Epithelial cell of proximal tubule (primary cell): ENCODE measurements around the gene GALK2. TPM values are rescaled to one million over a fixed set of nuclear protein-coding genes. Genes with fewer than 3 reads are reported as not detected.
"Not testable (repeated sequence)": the region's sequence is repeated elsewhere in the genome, so short reads cannot be mapped to it uniquely, and the experiment has no call there.

Source experiments
- DNase-seq: peaks from one replicate; pipeline ENCODE4 v3.0.0-alpha.2; 2011; ENCODE audit warnings: low read depth
- H3K4me3 ChIP-seq: 2 replicates; pipeline ENCODE4 v1.5.1; 2011; ENCODE audit warnings: low read depth, mild to moderate bottlenecking, low read length
- CTCF ChIP-seq: conservative IDR thresholded peaks from 2 replicates; pipeline ENCODE4 v1.5.1; 2012; ENCODE audit warnings: low read depth, mild to moderate bottlenecking, low read length
- total RNA-seq: library from RNA; depleted of rRNA; stranded (reverse); fragments of >200 nt; gene quantifications from 2 replicates; pipeline ENCODE4 v1.2.3, GENCODE V29; 2015

GALK2 gene
- total RNA-seq, 1 donor from 2014 or later, result 37.6 TPM

GRCh38 chr15:49189631-49190030, 19.6 kb downstream of the GALK2 start:
- H3K4me3 ChIP-seq, result no peak overlapping the region
- no peak for DNase-seq
- TF ChIP-seq CTCF, result no peak

GRCh38 chr15:49190586-49190985, 20.5 kb downstream of the GALK2 start:
- DNase-seq, result no peak
- H3K4me3 ChIP-seq, result no peak overlapping the region
- no peak for TF ChIP-seq CTCF

- no peak for DNase-seq
- no peak overlapping the region for H3K4me3 ChIP-seq
- TF ChIP-seq CTCF, result no peak
These were observed 21.8 kb downstream of the GALK2 start for GRCh38 chr15:49191892-49192291.

DNA sequence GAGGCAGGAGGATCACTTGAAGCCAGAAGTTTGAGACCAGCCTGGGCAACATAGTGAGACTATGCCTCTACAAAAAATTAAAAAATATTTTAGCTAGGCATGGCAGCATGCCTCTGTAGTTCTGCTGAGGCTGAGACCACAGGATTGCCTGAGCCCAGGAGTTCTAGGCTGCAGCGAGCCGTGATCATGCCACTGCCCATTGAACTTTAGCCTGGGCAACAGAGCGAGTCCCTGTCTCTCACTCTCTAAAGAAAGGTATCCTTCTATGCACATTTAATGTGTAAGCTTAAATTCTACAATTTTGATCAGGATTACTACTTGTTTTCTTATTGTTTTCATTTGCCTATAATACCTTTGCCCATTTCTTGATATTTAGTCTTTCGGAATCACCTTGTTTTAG, 26.8 kb downstream of the GALK2 start:
- TF ChIP-seq CTCF, result no peak
- no peak overlapping the region for H3K4me3 ChIP-seq
- no peak for DNase-seq

- DNase-seq, result no peak
- TF ChIP-seq CTCF, result no peak
- no peak overlapping the region for H3K4me3 ChIP-seq
These were observed 29.6 kb downstream of the GALK2 start for GRCh38 chr15:49199666-49200065.

DNA sequence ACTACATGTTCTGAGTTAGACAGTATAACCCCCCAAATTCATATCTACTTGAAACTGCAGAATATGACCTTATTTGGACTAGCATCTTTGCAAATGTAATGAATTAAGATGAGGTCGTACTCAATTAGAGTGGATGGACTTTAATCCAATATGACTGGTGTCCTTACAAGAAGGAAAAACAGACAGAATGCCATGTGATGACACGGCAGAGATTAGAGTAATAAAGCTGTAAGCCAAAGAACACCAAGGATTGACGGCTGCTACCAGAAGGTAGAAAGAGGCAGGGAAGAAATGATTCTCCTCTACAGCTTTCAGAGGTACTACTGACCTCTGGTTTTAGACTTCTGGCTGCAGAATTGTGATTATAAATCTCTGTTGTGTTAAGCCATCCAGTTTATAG, 30.3 kb downstream of the GALK2 start:
- no peak for DNase-seq
- no peak for TF ChIP-seq CTCF
- no peak overlapping the region for H3K4me3 ChIP-seq

- not testable (repeated sequence) for DNase-seq, H3K4me3 ChIP-seq
These were observed 38.1 kb downstream of the GALK2 start for GRCh38 chr15:49208102-49208501.

- DNase-seq, result no peak
- TF ChIP-seq CTCF, result no peak
These were observed 42.9 kb downstream of the GALK2 start for GRCh38 chr15:49212897-49213296.

More at GRCh38 chr15:49212897-49213296, 42.9 kb downstream of the GALK2 start:
- no peak overlapping the region for H3K4me3 ChIP-seq
